ENCODE data around the gene BICC1.

- TF ChIP-seq CTCF (IDR thresholded peaks at IDR 0.05; ENCODE audit: low read length) = no peak
- TF ChIP-seq EZH2 (IDR thresholded peaks at IDR 0.05; ENCODE audit: borderline replicate concordance, low read length) = no peak
Observed at GRCh38 chr10:58473976-58474375, 38.7 kb upstream of the BICC1 start.

Data from OCI-LY1 (cell line).